ENCODE measurements around the gene ITGA2.

ITGA2 gene

GRCh38 chr5:53068291-53068836, 79.2 kb downstream of the ITGA2 start:
- no peaks in the 10 kb centered on the region for H3K4me1 ChIP-seq (ENCODE audit: control insufficient read depth in 1 of 2, insufficient read depth in 2 of 2, low read length in 2 of 2)
- no peak overlapping the region for H3K4me3 ChIP-seq (ENCODE audit: low read depth in 1 of 2, low read length in 2 of 2)

GRCh38 chr5:53069626-53070025, 80.5 kb downstream of the ITGA2 start:
- H3K4me1 ChIP-seq (ENCODE audit: control insufficient read depth in 1 of 2, insufficient read depth in 2 of 2, low read length in 2 of 2), result no peaks in the 10 kb centered on the region
- H3K36me3 ChIP-seq (ENCODE audit: control insufficient read depth in 1 of 2, insufficient read depth in 2 of 2, low read length in 2 of 2), result peaks cover 13 to 32% of the 10 kb centered on the region in 2 donors
- H3K27me3 ChIP-seq (ENCODE audit: control insufficient read depth in 1 of 2, insufficient read depth in 2 of 2, low read length in 2 of 2), result no peaks in the 10 kb centered on the region
- no peak overlapping the region for H3K9ac ChIP-seq (ENCODE audit: low read depth in 1 of 2, low read length in 2 of 2)
- H3K4me3 ChIP-seq (ENCODE audit: low read depth in 1 of 2, low read length in 2 of 2), result no peak overlapping the region
- H3K9me3 ChIP-seq (ENCODE audit: control insufficient read depth in 1 of 2, low read length in 2 of 2), result no peaks in the 10 kb centered on the region
- H3K27ac ChIP-seq (ENCODE audit: low read depth, low read length), result no peak overlapping the region

More at GRCh38 chr5:53068291-53068836, 79.2 kb downstream of the ITGA2 start:
- no peak overlapping the region for H3K9ac ChIP-seq (ENCODE audit: low read depth in 1 of 2, low read length in 2 of 2)
- no peaks in the 10 kb centered on the region for H3K27me3 ChIP-seq (ENCODE audit: control insufficient read depth in 1 of 2, insufficient read depth in 2 of 2, low read length in 2 of 2)
- H3K27ac ChIP-seq (ENCODE audit: low read depth, low read length), result no peak overlapping the region
- H3K9me3 ChIP-seq (ENCODE audit: control insufficient read depth in 1 of 2, low read length in 2 of 2), result no peaks in the 10 kb centered on the region
- H3K36me3 ChIP-seq (ENCODE audit: control insufficient read depth in 1 of 2, insufficient read depth in 2 of 2, low read length in 2 of 2), result peaks cover 10 to 26% of the 10 kb centered on the region in 2 donors

GRCh38 chr5:53071298-53071697, 82.1 kb downstream of the ITGA2 start:
- Histone ChIP-seq H3K9ac (ENCODE audit: low read depth in 1 of 2, low read length in 2 of 2) (no peak overlapping the region), H3K36me3 (ENCODE audit: control insufficient read depth in 1 of 2, insufficient read depth in 2 of 2, low read length in 2 of 2) (peaks cover 7 to 44% of the 10 kb centered on the region in 2 donors), H3K27ac (ENCODE audit: low read depth, low read length) (no peak overlapping the region)

GRCh38 chr5:53071738-53072137, 82.6 kb downstream of the ITGA2 start:
- H3K4me3 ChIP-seq (ENCODE audit: low read depth in 1 of 2, low read length in 2 of 2), result no peak overlapping the region
- peaks cover 7 to 46% of the 10 kb centered on the region in 2 donors for H3K36me3 ChIP-seq (ENCODE audit: control insufficient read depth in 1 of 2, insufficient read depth in 2 of 2, low read length in 2 of 2)
- H3K4me1 ChIP-seq (ENCODE audit: control insufficient read depth in 1 of 2, insufficient read depth in 2 of 2, low read length in 2 of 2), result no peaks in the 10 kb centered on the region
- no peak overlapping the region for H3K9ac ChIP-seq (ENCODE audit: low read depth in 1 of 2, low read length in 2 of 2)
- H3K27me3 ChIP-seq (ENCODE audit: control insufficient read depth in 1 of 2, insufficient read depth in 2 of 2, low read length in 2 of 2), result no peaks in the 10 kb centered on the region
- H3K9me3 ChIP-seq (ENCODE audit: control insufficient read depth in 1 of 2, low read length in 2 of 2), result no peaks in the 10 kb centered on the region
- H3K27ac ChIP-seq (ENCODE audit: low read depth, low read length), result no peak overlapping the region

More at GRCh38 chr5:53071298-53071697, 82.1 kb downstream of the ITGA2 start:
- Histone ChIP-seq H3K4me3 (ENCODE audit: low read depth in 1 of 2, low read length in 2 of 2) (no peak overlapping the region), H3K27me3 (ENCODE audit: control insufficient read depth in 1 of 2, insufficient read depth in 2 of 2, low read length in 2 of 2) (no peaks in the 10 kb centered on the region), H3K9me3 (ENCODE audit: control insufficient read depth in 1 of 2, low read length in 2 of 2) (no peaks in the 10 kb centered on the region), H3K4me1 (ENCODE audit: control insufficient read depth in 1 of 2, insufficient read depth in 2 of 2, low read length in 2 of 2) (no peaks in the 10 kb centered on the region)

GRCh38 chr5:53073348-53073747, 84.2 kb downstream of the ITGA2 start:
- H3K27ac ChIP-seq (ENCODE audit: low read depth, low read length), result no peak overlapping the region
- no peak overlapping the region for H3K9ac ChIP-seq (ENCODE audit: low read depth in 1 of 2, low read length in 2 of 2)
- no peaks in the 10 kb centered on the region for H3K9me3 ChIP-seq (ENCODE audit: control insufficient read depth in 1 of 2, low read length in 2 of 2)
- H3K4me1 ChIP-seq (ENCODE audit: control insufficient read depth in 1 of 2, insufficient read depth in 2 of 2, low read length in 2 of 2), result no peaks in the 10 kb centered on the region
- no peak overlapping the region for H3K4me3 ChIP-seq (ENCODE audit: low read depth in 1 of 2, low read length in 2 of 2)
- no peaks in the 10 kb centered on the region for H3K27me3 ChIP-seq (ENCODE audit: control insufficient read depth in 1 of 2, insufficient read depth in 2 of 2, low read length in 2 of 2)
- peaks cover 3 to 54% of the 10 kb centered on the region in 2 donors for H3K36me3 ChIP-seq (ENCODE audit: control insufficient read depth in 1 of 2, insufficient read depth in 2 of 2, low read length in 2 of 2)

- H3K4me3 ChIP-seq (ENCODE audit: low read depth in 1 of 2, low read length in 2 of 2), result no peak overlapping the region
- H3K27ac ChIP-seq (ENCODE audit: low read depth, low read length), result no peak overlapping the region
- no peaks in the 10 kb centered on the region for H3K9me3 ChIP-seq (ENCODE audit: control insufficient read depth in 1 of 2, low read length in 2 of 2)
- no peaks in the 10 kb centered on the region for H3K27me3 ChIP-seq (ENCODE audit: control insufficient read depth in 1 of 2, insufficient read depth in 2 of 2, low read length in 2 of 2)
- peaks cover 6 to 54% of the 10 kb centered on the region in 2 donors for H3K36me3 ChIP-seq (ENCODE audit: control insufficient read depth in 1 of 2, insufficient read depth in 2 of 2, low read length in 2 of 2)
- H3K9ac ChIP-seq (ENCODE audit: low read depth in 1 of 2, low read length in 2 of 2), result no peak overlapping the region
- H3K4me1 ChIP-seq (ENCODE audit: control insufficient read depth in 1 of 2, insufficient read depth in 2 of 2, low read length in 2 of 2), result no peaks in the 10 kb centered on the region
These were observed 86.9 kb downstream of the ITGA2 start for GRCh38 chr5:53076014-53076583.

- H3K4me3 ChIP-seq (ENCODE audit: low read depth in 1 of 2, low read length in 2 of 2), result no peak overlapping the region
- H3K27me3 ChIP-seq (ENCODE audit: control insufficient read depth in 1 of 2, insufficient read depth in 2 of 2, low read length in 2 of 2), result no peaks in the 10 kb centered on the region
- H3K9ac ChIP-seq (ENCODE audit: low read depth in 1 of 2, low read length in 2 of 2), result no peak overlapping the region
- no peak overlapping the region for H3K27ac ChIP-seq (ENCODE audit: low read depth, low read length)
- H3K4me1 ChIP-seq (ENCODE audit: control insufficient read depth in 1 of 2, insufficient read depth in 2 of 2, low read length in 2 of 2), result no peaks in the 10 kb centered on the region
- peaks cover 3 to 33% of the 10 kb centered on the region in 2 donors for H3K36me3 ChIP-seq (ENCODE audit: control insufficient read depth in 1 of 2, insufficient read depth in 2 of 2, low read length in 2 of 2)
- no peaks in the 10 kb centered on the region for H3K9me3 ChIP-seq (ENCODE audit: control insufficient read depth in 1 of 2, low read length in 2 of 2)
These were observed 91.1 kb downstream of the ITGA2 start for GRCh38 chr5:53080271-53080670.

GRCh38 chr5:53083927-53084326, 94.8 kb downstream of the ITGA2 start:
- no peak overlapping the region for H3K27ac ChIP-seq (ENCODE audit: low read depth, low read length)

GRCh38 chr5:53084546-53085255, 95.5 kb downstream of the ITGA2 start:
- no peaks in the 10 kb centered on the region for H3K4me1 ChIP-seq (ENCODE audit: control insufficient read depth in 1 of 2, insufficient read depth in 2 of 2, low read length in 2 of 2)

More at GRCh38 chr5:53083927-53084326, 94.8 kb downstream of the ITGA2 start:
- no peak overlapping the region for H3K4me3 ChIP-seq (ENCODE audit: low read depth in 1 of 2, low read length in 2 of 2)
- H3K4me1 ChIP-seq (ENCODE audit: control insufficient read depth in 1 of 2, insufficient read depth in 2 of 2, low read length in 2 of 2), result no peaks in the 10 kb centered on the region
- no peak overlapping the region for H3K9ac ChIP-seq (ENCODE audit: low read depth in 1 of 2, low read length in 2 of 2)
- H3K27me3 ChIP-seq (ENCODE audit: control insufficient read depth in 1 of 2, insufficient read depth in 2 of 2, low read length in 2 of 2), result no peaks in the 10 kb centered on the region
- peaks cover 2 to 18% of the 10 kb centered on the region in 2 donors for H3K36me3 ChIP-seq (ENCODE audit: control insufficient read depth in 1 of 2, insufficient read depth in 2 of 2, low read length in 2 of 2)
- H3K9me3 ChIP-seq (ENCODE audit: control insufficient read depth in 1 of 2, low read length in 2 of 2), result no peaks in the 10 kb centered on the region

GRCh38 chr5:53087171-53087570, 98.0 kb downstream of the ITGA2 start:
- Histone ChIP-seq H3K4me1 (ENCODE audit: control insufficient read depth in 1 of 2, insufficient read depth in 2 of 2, low read length in 2 of 2) (no peaks in the 10 kb centered on the region), H3K27ac (ENCODE audit: low read depth, low read length) (no peak overlapping the region), H3K36me3 (ENCODE audit: control insufficient read depth in 1 of 2, insufficient read depth in 2 of 2, low read length in 2 of 2) (peaks cover 4 to 15% of the 10 kb centered on the region in 2 donors), H3K4me3 (ENCODE audit: low read depth in 1 of 2, low read length in 2 of 2) (no peak overlapping the region), H3K9me3 (ENCODE audit: control insufficient read depth in 1 of 2, low read length in 2 of 2) (no peaks in the 10 kb centered on the region), H3K27me3 (ENCODE audit: control insufficient read depth in 1 of 2, insufficient read depth in 2 of 2, low read length in 2 of 2) (no peaks in the 10 kb centered on the region), H3K9ac (ENCODE audit: low read depth in 1 of 2, low read length in 2 of 2) (no peak overlapping the region)

More at GRCh38 chr5:53084546-53085255, 95.5 kb downstream of the ITGA2 start:
- H3K27me3 ChIP-seq (ENCODE audit: control insufficient read depth in 1 of 2, insufficient read depth in 2 of 2, low read length in 2 of 2), result no peaks in the 10 kb centered on the region
- H3K9ac ChIP-seq (ENCODE audit: low read depth in 1 of 2, low read length in 2 of 2), result no peak overlapping the region
- H3K4me3 ChIP-seq (ENCODE audit: low read depth in 1 of 2, low read length in 2 of 2), result no peak overlapping the region
- peaks cover 0 to 16% of the 10 kb centered on the region in 2 donors for H3K36me3 ChIP-seq (ENCODE audit: control insufficient read depth in 1 of 2, insufficient read depth in 2 of 2, low read length in 2 of 2)
- H3K9me3 ChIP-seq (ENCODE audit: control insufficient read depth in 1 of 2, low read length in 2 of 2), result no peaks in the 10 kb centered on the region
- no peak overlapping the region for H3K27ac ChIP-seq (ENCODE audit: low read depth, low read length)

All from duodenal mucosa (tissue), 2 donors.